ENCODE data around the gene SHROOM3.
"Not testable (repeated sequence)": the region's sequence is repeated elsewhere in the genome, so short reads cannot be mapped to it uniquely, and the experiment has no call there.

Gene SHROOM3

GRCh38 chr4:76596713-76597112 is 161.7 kb downstream of the SHROOM3 start:
- Mint-ChIP-seq H3K4me3 (no peak overlapping the region), H3K36me3 (no peaks in the 10 kb centered on the region)

GRCh38 chr4:76597423-76597979 is 162.5 kb downstream of the SHROOM3 start:
- H3K27ac Mint-ChIP-seq: no peak overlapping the region
- no peaks in the 10 kb centered on the region for H3K36me3 Mint-ChIP-seq
- H3K4me1 Mint-ChIP-seq: no peaks in the 10 kb centered on the region
- no peaks in the 10 kb centered on the region for H3K9me3 Mint-ChIP-seq
- no peak overlapping the region for H3K4me3 Mint-ChIP-seq
- peaks cover 8% of the 10 kb centered on the region for H3K27me3 Mint-ChIP-seq

More at GRCh38 chr4:76596713-76597112, 161.7 kb downstream of the SHROOM3 start:
- no peak overlapping the region for H3K27ac Mint-ChIP-seq
- H3K4me1 Mint-ChIP-seq: no peaks in the 10 kb centered on the region
- peaks cover 10% of the 10 kb centered on the region for H3K27me3 Mint-ChIP-seq
- no peaks in the 10 kb centered on the region for H3K9me3 Mint-ChIP-seq

GRCh38 chr4:76600447-76600846 is 165.4 kb downstream of the SHROOM3 start:
- peaks cover 10% of the 10 kb centered on the region for H3K27me3 Mint-ChIP-seq
- no peaks in the 10 kb centered on the region for H3K9me3 Mint-ChIP-seq
- no peak overlapping the region for H3K27ac Mint-ChIP-seq
- no peak overlapping the region for H3K4me3 Mint-ChIP-seq
- H3K36me3 Mint-ChIP-seq: no peaks in the 10 kb centered on the region
- H3K4me1 Mint-ChIP-seq: no peaks in the 10 kb centered on the region

- Mint-ChIP-seq H3K4me3 (no peak overlapping the region), H3K4me1 (no peaks in the 10 kb centered on the region), H3K27me3 (peaks cover 10% of the 10 kb centered on the region), H3K9me3 (no peaks in the 10 kb centered on the region), H3K27ac (no peak overlapping the region), H3K36me3 (no peaks in the 10 kb centered on the region)
These were observed 166.8 kb downstream of the SHROOM3 start for GRCh38 chr4:76601791-76602190.

- peaks cover 5% of the 10 kb centered on the region for H3K27me3 Mint-ChIP-seq
- no peaks in the 10 kb centered on the region for H3K9me3 Mint-ChIP-seq
- no peaks in the 10 kb centered on the region for H3K4me1 Mint-ChIP-seq
- no peak overlapping the region for H3K4me3 Mint-ChIP-seq
- no peaks in the 10 kb centered on the region for H3K36me3 Mint-ChIP-seq
- H3K27ac Mint-ChIP-seq: no peak overlapping the region
These were observed 170.1 kb downstream of the SHROOM3 start for GRCh38 chr4:76605099-76605563.

- H3K27me3 Mint-ChIP-seq: peaks cover 5% of the 10 kb centered on the region
- H3K4me1 Mint-ChIP-seq: no peaks in the 10 kb centered on the region
- no peaks in the 10 kb centered on the region for H3K36me3 Mint-ChIP-seq
- no peak overlapping the region for H3K27ac Mint-ChIP-seq
- H3K4me3 Mint-ChIP-seq: no peak overlapping the region
- H3K9me3 Mint-ChIP-seq: no peaks in the 10 kb centered on the region
These were observed 171.7 kb downstream of the SHROOM3 start for GRCh38 chr4:76606645-76607265.

- Mint-ChIP-seq H3K36me3 (no peaks in the 10 kb centered on the region), H3K27me3 (peaks cover 6% of the 10 kb centered on the region), H3K4me1 (no peaks in the 10 kb centered on the region), H3K4me3 (no peak overlapping the region), H3K27ac (no peak overlapping the region), H3K9me3 (no peaks in the 10 kb centered on the region)
These were observed 172.3 kb downstream of the SHROOM3 start for GRCh38 chr4:76607266-76607799.

- no peaks in the 10 kb centered on the region for H3K4me1 Mint-ChIP-seq
- no peak overlapping the region for H3K4me3 Mint-ChIP-seq
- H3K27ac Mint-ChIP-seq: no peak overlapping the region
- no peaks in the 10 kb centered on the region for H3K36me3 Mint-ChIP-seq
- H3K9me3 Mint-ChIP-seq: no peaks in the 10 kb centered on the region
- H3K27me3 Mint-ChIP-seq: peaks cover 5% of the 10 kb centered on the region
These were observed 172.8 kb downstream of the SHROOM3 start for GRCh38 chr4:76607846-76608245.

- not testable (repeated sequence) for H3K27ac Mint-ChIP-seq
These were observed 173.5 kb downstream of the SHROOM3 start for GRCh38 chr4:76608549-76608948.

GRCh38 chr4:76610751-76611547 is 175.9 kb downstream of the SHROOM3 start:
- Mint-ChIP-seq H3K36me3 (no peaks in the 10 kb centered on the region), H3K4me1 (no peaks in the 10 kb centered on the region), H3K9me3 (no peaks in the 10 kb centered on the region), H3K27me3 (peaks cover 4% of the 10 kb centered on the region), H3K4me3 (no peak overlapping the region), H3K27ac (no peak overlapping the region)

More at GRCh38 chr4:76608549-76608948, 173.5 kb downstream of the SHROOM3 start:
- not testable (repeated sequence) for H3K4me1 Mint-ChIP-seq, H3K36me3 Mint-ChIP-seq, H3K9me3 Mint-ChIP-seq, H3K27me3 Mint-ChIP-seq, H3K4me3 Mint-ChIP-seq

GRCh38 chr4:76611616-76612207 is 176.7 kb downstream of the SHROOM3 start:
- Mint-ChIP-seq H3K9me3 (no peaks in the 10 kb centered on the region), H3K27ac (no peak overlapping the region), H3K36me3 (no peaks in the 10 kb centered on the region), H3K27me3 (peaks cover 5% of the 10 kb centered on the region), H3K4me1 (no peaks in the 10 kb centered on the region), H3K4me3 (no peak overlapping the region)

GRCh38 chr4:76614589-76614988 is 179.6 kb downstream of the SHROOM3 start:
- Mint-ChIP-seq H3K4me1 (no peaks in the 10 kb centered on the region), H3K9me3 (no peaks in the 10 kb centered on the region), H3K4me3 (no peak overlapping the region), H3K27me3 (peaks cover 10% of the 10 kb centered on the region), H3K36me3 (no peaks in the 10 kb centered on the region), H3K27ac (no peak overlapping the region)

- no peaks in the 10 kb centered on the region for H3K9me3 Mint-ChIP-seq
- no peak overlapping the region for H3K4me3 Mint-ChIP-seq
- H3K27ac Mint-ChIP-seq: no peak overlapping the region
- H3K36me3 Mint-ChIP-seq: no peaks in the 10 kb centered on the region
- H3K4me1 Mint-ChIP-seq: no peaks in the 10 kb centered on the region
- H3K27me3 Mint-ChIP-seq: peaks cover 14% of the 10 kb centered on the region
These were observed 181.0 kb downstream of the SHROOM3 start for GRCh38 chr4:76615999-76616398.

GRCh38 chr4:76616526-76616925 is 181.5 kb downstream of the SHROOM3 start:
- Mint-ChIP-seq H3K9me3 (no peaks in the 10 kb centered on the region), H3K36me3 (no peaks in the 10 kb centered on the region), H3K4me1 (no peaks in the 10 kb centered on the region), H3K27ac (no peak overlapping the region), H3K27me3 (peaks cover 14% of the 10 kb centered on the region), H3K4me3 (no peak overlapping the region)

GRCh38 chr4:76620723-76621468 is 185.9 kb downstream of the SHROOM3 start:
- Mint-ChIP-seq H3K27ac (no peak overlapping the region), H3K36me3 (no peaks in the 10 kb centered on the region), H3K27me3 (peaks cover 19% of the 10 kb centered on the region), H3K4me1 (no peaks in the 10 kb centered on the region), H3K9me3 (no peaks in the 10 kb centered on the region), H3K4me3 (no peak overlapping the region)
